ENCODE data around the gene FMN2.

DNA sequence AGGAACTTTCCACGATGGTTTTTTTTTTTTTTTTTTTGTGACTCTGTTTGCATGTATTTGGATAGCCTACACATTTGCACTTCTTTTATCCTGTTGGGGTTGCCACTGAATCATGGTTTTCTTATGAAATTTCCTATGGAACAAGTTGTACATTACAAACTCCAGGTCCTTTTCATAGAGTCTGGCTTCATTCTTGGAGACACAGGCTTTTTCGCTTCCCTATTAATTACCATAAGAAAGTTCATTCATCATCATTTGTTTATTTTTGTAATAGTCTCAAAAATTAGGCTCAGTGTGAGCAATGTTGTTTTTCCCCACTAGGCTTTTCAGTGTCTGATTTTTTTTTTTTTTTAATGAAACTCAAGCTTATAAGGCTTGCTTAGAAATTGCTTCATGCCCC is 179.4 kb downstream of the FMN2 start:
- TF ChIP-seq, protein P1, sequence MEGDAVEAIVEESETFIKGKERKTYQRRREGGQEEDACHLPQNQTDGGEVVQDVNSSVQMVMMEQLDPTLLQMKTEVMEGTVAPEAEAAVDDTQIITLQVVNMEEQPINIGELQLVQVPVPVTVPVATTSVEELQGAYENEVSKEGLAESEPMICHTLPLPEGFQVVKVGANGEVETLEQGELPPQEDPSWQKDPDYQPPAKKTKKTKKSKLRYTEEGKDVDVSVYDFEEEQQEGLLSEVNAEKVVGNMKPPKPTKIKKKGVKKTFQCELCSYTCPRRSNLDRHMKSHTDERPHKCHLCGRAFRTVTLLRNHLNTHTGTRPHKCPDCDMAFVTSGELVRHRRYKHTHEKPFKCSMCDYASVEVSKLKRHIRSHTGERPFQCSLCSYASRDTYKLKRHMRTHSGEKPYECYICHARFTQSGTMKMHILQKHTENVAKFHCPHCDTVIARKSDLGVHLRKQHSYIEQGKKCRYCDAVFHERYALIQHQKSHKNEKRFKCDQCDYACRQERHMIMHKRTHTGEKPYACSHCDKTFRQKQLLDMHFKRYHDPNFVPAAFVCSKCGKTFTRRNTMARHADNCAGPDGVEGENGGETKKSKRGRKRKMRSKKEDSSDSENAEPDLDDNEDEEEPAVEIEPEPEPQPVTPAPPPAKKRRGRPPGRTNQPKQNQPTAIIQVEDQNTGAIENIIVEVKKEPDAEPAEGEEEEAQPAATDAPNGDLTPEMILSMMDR (conservative IDR thresholded peaks at IDR 0.05; ENCODE audit: low read depth, low read length): no peak
- TF ChIP-seq EZH2 (IDR thresholded peaks at IDR 0.05; ENCODE audit: low read length, unreplicated experiment): no peak
- no peak for TF ChIP-seq EZH2phosphoT487 (IDR thresholded peaks at IDR 0.05; ENCODE audit: borderline replicate concordance, low read length)

Data from PC-3 (cell line).